CD4-positive, alpha-beta T cell (primary cell): Measurements from ENCODE around the gene DHCR7. TPM values are rescaled to one million over a fixed set of nuclear protein-coding genes. Genes with fewer than 3 reads are reported as not detected.

Experiments
- ATAC-seq: fragments of 200-7000 bp; cut with Tn5 transposase; one replicate; pipeline ENCODE4 v1.10.0; 2022; ENCODE audit warnings: mild to moderate bottlenecking; ENCODE audit not compliant: poor library complexity
- CTCF ChIA-PET: fragments of 350-600 bp; sonication (Branson Sonifier 250); formaldehyde crosslinking; loops from one replicate; lab custom pipeline; 2021; ENCODE audit warnings: antibody characterized with exemption, inconsistent platforms; lab: Charles Lee
- POLR2A ChIA-PET: fragments of 350-600 bp; sonication (Branson Sonifier 250); formaldehyde crosslinking; loops from one replicate; lab custom pipeline; 2021; ENCODE audit warnings: antibody characterized with exemption, inconsistent platforms; lab: Charles Lee
- DNase-seq, 14 experiments: peaks; one replicate each; pipeline ENCODE4 v3.0.0-alpha.2; 2013 to 2020; ENCODE audit warnings: mixed read lengths in 2 of 14
- H3K27ac ChIP-seq, 2 donors: one replicate each; pipeline versions ENCODE4 v1.5.1 to v1.7.0; 2013; ENCODE audit warnings: low read length in 2 of 2, low read depth in 1 of 2, mild to moderate bottlenecking in 1 of 2
- H3K27me3 ChIP-seq, 2 experiments: 1 replicate in 1 of 2; 2 replicates in 1 of 2; pipeline versions ENCODE4 v1.6.1 to v1.7.0; 2013; ENCODE audit warnings: low read length in 2 of 2, control low read depth in 1 of 2, mild to moderate bottlenecking in 1 of 2, moderate library complexity in 1 of 2; ENCODE audit not compliant: insufficient read depth in 2 of 2, control insufficient read depth in 1 of 2
- H3K36me3 ChIP-seq: one replicate; pipeline ENCODE4 v1.6.1; 2013; ENCODE audit warnings: low read length, control low read depth; ENCODE audit not compliant: insufficient read depth
- H3K4me1 ChIP-seq: one replicate; pipeline ENCODE4 v1.6.1; 2013; ENCODE audit warnings: low read length, control low read depth; ENCODE audit not compliant: insufficient read depth
- H3K4me3 ChIP-seq: one replicate; pipeline ENCODE4 v1.5.1; 2013; ENCODE audit warnings: mild to moderate bottlenecking, low read length, moderate library complexity
- H3K9me3 ChIP-seq, 2 experiments: 1 replicate in 1 of 2; 2 replicates in 1 of 2; pipeline versions ENCODE4 v1.6.1 to v1.7.0; 2013; ENCODE audit warnings: low read length in 2 of 2, mild to moderate bottlenecking in 2 of 2, control low read depth in 1 of 2, moderate library complexity in 1 of 2; ENCODE audit not compliant: control insufficient read depth in 1 of 2, insufficient read depth in 1 of 2
- H3K27ac Mint-ChIP-seq: one replicate; pipeline ENCODE4 v1.8.0; 2020; ENCODE audit warnings: mixed read lengths
- H3K27me3 Mint-ChIP-seq: one replicate; pipeline ENCODE4 v1.8.0; 2021; ENCODE audit warnings: mixed read lengths
- H3K36me3 Mint-ChIP-seq: one replicate; pipeline ENCODE4 v1.8.0; 2021; ENCODE audit warnings: low read depth, mixed read lengths
- H3K4me1 Mint-ChIP-seq: one replicate; pipeline ENCODE4 v1.8.0; 2021; ENCODE audit warnings: low read depth, mixed read lengths
- H3K4me3 Mint-ChIP-seq: one replicate; pipeline ENCODE4 v1.8.0; 2020; ENCODE audit warnings: mild to moderate bottlenecking, mixed read lengths
- H3K9me3 Mint-ChIP-seq: one replicate; pipeline ENCODE4 v1.8.0; 2020; ENCODE audit warnings: mixed read lengths
- intact Hi-C, 2 experiments: fragments of 100-400 bp; cut with DNase I in 1 of 2; cut with micrococcal nuclease in 1 of 2; formaldehyde crosslinking; loops; one replicate each; pipeline versions ENCODE4 v1.15.1 to v1.9.0; 2023 to 2025; cut with DNase I, micrococcal nuclease
- total RNA-seq, 174 experiments: library from RNA in 2 of 174; stranded (reverse) in 2 of 174; gene quantifications; one replicate each; pipeline ENCODE4 v1.2.3 and lab custom pipeline; 2021 to 2026
- TF ChIP-seq, protein P1 (sequence below): fragments of 200-600 bp; IDR thresholded peaks from one replicate; pipeline ENCODE4 v1.8.0; 2022; ENCODE audit warnings: antibody characterized with exemption, mild to moderate bottlenecking

The DHCR7 gene
- total RNA-seq, 2 experiments from 2014 or later: 30.2 to 30.6 TPM

DNA sequence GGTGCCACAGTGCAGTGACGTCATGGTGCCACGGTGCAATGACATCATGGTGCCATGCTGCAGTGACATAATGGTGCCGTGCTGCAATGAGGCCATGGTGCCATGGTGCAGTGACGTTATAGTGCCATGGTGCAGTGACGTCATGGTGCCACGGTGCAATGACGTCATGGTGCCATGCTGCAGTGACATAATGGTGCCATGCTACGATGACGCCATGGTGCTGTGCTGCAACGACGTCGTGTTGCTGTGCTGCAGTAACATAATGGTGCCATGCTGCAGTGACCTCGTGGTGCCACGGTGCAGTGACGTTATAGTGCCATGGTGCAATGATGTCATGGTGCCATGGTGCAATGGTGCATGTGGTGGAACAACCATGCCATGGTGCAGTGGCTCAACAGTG lies 45.3 kb downstream of the DHCR7 start:
- H3K36me3 ChIP-seq: no peaks in the 10 kb centered on the region
- no peaks in the 10 kb centered on the region for H3K4me1 ChIP-seq
- CTCF ChIA-PET: no interaction called here

DNA sequence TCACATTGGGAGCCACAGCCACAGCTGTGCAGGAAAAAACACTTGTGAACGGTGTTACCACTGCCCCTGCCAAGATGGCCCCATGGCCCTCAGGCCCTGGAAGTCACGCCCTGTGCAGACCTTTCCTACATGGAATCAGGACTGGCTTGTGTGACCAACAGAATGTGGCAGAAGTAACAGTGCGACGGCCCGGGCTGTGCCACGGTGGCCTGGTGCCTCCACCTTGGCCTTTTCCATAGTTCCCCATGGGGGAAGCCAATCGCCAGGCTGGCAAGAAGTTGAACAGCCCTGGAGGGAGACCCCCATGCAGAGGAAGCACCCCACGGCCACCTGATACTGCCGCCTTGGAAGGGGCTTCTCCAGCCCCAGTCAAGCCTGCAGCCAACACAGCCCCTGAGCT lies 48.0 kb downstream of the DHCR7 start:
- Histone ChIP-seq H3K9me3 (peaks cover 0 to 5% of the 10 kb centered on the region in 2 experiments), H3K4me3 (no peak overlapping the region), H3K4me1 (no peaks in the 10 kb centered on the region), H3K27ac (no peak overlapping the region), H3K36me3 (no peaks in the 10 kb centered on the region), H3K27me3 (no peaks in the 10 kb centered on the region)
- no peaks in the 10 kb centered on the region for H3K4me1 Mint-ChIP-seq
- no peak for ATAC-seq
- no peaks in the 10 kb centered on the region for H3K27me3 Mint-ChIP-seq
- TF ChIP-seq, protein P1, sequence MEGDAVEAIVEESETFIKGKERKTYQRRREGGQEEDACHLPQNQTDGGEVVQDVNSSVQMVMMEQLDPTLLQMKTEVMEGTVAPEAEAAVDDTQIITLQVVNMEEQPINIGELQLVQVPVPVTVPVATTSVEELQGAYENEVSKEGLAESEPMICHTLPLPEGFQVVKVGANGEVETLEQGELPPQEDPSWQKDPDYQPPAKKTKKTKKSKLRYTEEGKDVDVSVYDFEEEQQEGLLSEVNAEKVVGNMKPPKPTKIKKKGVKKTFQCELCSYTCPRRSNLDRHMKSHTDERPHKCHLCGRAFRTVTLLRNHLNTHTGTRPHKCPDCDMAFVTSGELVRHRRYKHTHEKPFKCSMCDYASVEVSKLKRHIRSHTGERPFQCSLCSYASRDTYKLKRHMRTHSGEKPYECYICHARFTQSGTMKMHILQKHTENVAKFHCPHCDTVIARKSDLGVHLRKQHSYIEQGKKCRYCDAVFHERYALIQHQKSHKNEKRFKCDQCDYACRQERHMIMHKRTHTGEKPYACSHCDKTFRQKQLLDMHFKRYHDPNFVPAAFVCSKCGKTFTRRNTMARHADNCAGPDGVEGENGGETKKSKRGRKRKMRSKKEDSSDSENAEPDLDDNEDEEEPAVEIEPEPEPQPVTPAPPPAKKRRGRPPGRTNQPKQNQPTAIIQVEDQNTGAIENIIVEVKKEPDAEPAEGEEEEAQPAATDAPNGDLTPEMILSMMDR: no peak
- H3K36me3 Mint-ChIP-seq: no peaks in the 10 kb centered on the region
- DNase-seq: no peak
- H3K4me3 Mint-ChIP-seq: no peak overlapping the region
- POLR2A ChIA-PET: no interaction called here
- peaks cover 2% of the 10 kb centered on the region for H3K9me3 Mint-ChIP-seq
- CTCF ChIA-PET: no interaction called here
- no peak overlapping the region for H3K27ac Mint-ChIP-seq
- intact Hi-C loops: no loop called here

More for the DNA sequence above, 45.3 kb downstream of the DHCR7 start:
- Mint-ChIP-seq H3K9me3 (peaks cover 2% of the 10 kb centered on the region), H3K4me3 (no peak overlapping the region), H3K4me1 (no peaks in the 10 kb centered on the region), H3K27me3 (no peaks in the 10 kb centered on the region), H3K36me3 (no peaks in the 10 kb centered on the region), H3K27ac (no peak overlapping the region)
- Histone ChIP-seq H3K9me3 (peaks cover 0 to 5% of the 10 kb centered on the region in 2 experiments), H3K4me3 (no peak overlapping the region), H3K27me3 (no peaks in the 10 kb centered on the region), H3K27ac (no peak overlapping the region)
- intact Hi-C loops: no loop called here
- ATAC-seq (no peak), DNase-seq (no peak)
- TF ChIP-seq, protein P1: no peak
- POLR2A ChIA-PET: no interaction called here

DNA sequence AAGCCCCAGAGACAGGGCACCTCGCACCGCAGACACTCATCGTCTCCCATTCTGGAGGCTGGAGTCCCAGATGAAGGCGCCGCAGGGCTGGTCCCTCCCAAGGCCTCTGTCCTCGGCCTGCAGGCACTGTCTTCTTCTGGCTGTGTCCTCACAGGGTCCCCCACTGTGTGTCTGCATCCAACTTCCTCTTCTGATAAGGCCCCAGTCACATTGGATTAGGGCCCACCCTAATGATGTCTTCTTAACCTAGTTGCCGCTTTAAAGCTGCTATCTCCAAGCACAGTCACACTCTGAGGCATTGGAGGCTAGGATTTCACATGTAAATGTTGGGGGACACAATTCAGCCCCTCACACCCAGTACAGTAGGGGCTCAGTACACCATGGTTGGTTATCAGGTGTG lies 48.9 kb downstream of the DHCR7 start:
- Histone ChIP-seq H3K9me3 (peaks cover 0 to 2% of the 10 kb centered on the region in 2 experiments), H3K27ac (no peak overlapping the region), H3K4me1 (no peaks in the 10 kb centered on the region), H3K4me3 (no peak overlapping the region), H3K36me3 (no peaks in the 10 kb centered on the region), H3K27me3 (no peaks in the 10 kb centered on the region)
- intact Hi-C loops: no loop called here
- H3K36me3 Mint-ChIP-seq: no peaks in the 10 kb centered on the region
- TF ChIP-seq, protein P1: no peak
- DNase-seq (no peak), ATAC-seq (no peak)
- H3K4me1 Mint-ChIP-seq: no peaks in the 10 kb centered on the region
- POLR2A ChIA-PET: no interaction called here
- H3K27ac Mint-ChIP-seq: no peak overlapping the region
- CTCF ChIA-PET: no interaction called here
- H3K4me3 Mint-ChIP-seq: no peak overlapping the region
- peaks cover 2% of the 10 kb centered on the region for H3K9me3 Mint-ChIP-seq
- H3K27me3 Mint-ChIP-seq: no peaks in the 10 kb centered on the region
